ENCODE measurements around the gene PIGM. TPM values are rescaled to one million over a fixed set of nuclear protein-coding genes. Genes with fewer than 3 reads are reported as not detected.

The PIGM gene
- total and polyA plus RNA-seq, 2 of the 13 experiments (the other 11 are each of a cell fraction or from before 2014, with no cell fraction given), result 3.4 to 4.6 TPM

DNA sequence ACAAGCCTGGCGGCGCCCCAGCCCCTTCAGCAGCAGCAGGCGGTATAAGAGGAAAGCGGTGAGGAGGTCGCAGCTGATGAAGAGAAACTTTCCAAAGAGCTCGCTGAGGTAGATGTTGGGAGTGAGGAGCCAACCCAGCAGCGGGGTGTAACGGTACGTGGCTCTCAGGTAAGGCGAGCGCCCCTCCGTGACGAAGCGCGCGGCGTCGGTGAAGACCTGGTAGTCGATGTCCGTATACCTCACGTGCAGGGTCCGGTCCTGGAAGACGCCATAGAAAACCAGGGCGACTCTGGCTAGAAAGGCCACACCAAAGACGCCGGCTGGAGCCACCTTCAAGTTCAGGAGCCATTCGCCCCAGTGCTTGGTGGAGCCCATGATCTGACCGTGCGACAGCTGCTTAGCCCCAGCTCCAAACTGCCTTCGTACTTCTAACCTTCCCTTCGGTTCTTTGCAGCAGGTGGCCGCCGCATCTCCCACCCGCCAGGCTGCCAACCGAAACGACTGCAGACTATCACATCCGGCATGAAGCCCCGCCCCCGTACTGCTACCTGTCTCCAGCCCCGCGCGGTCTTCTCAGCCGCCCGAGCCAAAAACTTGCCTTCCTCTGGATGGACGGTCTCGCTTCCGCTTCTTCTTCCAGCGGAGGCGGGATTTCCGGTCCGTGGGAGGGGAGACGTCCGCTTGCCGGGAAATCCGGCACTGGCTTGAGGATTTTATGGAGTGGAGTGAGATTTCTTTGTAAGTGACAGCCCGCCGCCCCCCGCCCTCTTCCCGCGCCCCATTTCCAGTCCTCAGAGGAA is at the start of gene PIGM (continued):
- TF ChIP-seq, protein P1, sequence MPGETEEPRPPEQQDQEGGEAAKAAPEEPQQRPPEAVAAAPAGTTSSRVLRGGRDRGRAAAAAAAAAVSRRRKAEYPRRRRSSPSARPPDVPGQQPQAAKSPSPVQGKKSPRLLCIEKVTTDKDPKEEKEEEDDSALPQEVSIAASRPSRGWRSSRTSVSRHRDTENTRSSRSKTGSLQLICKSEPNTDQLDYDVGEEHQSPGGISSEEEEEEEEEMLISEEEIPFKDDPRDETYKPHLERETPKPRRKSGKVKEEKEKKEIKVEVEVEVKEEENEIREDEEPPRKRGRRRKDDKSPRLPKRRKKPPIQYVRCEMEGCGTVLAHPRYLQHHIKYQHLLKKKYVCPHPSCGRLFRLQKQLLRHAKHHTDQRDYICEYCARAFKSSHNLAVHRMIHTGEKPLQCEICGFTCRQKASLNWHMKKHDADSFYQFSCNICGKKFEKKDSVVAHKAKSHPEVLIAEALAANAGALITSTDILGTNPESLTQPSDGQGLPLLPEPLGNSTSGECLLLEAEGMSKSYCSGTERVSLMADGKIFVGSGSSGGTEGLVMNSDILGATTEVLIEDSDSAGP (CRISPR knock-in tag; IDR thresholded peaks at IDR 0.05; ENCODE audit: borderline replicate concordance), result peak; percentile 89
- TF ChIP-seq, protein P2, sequence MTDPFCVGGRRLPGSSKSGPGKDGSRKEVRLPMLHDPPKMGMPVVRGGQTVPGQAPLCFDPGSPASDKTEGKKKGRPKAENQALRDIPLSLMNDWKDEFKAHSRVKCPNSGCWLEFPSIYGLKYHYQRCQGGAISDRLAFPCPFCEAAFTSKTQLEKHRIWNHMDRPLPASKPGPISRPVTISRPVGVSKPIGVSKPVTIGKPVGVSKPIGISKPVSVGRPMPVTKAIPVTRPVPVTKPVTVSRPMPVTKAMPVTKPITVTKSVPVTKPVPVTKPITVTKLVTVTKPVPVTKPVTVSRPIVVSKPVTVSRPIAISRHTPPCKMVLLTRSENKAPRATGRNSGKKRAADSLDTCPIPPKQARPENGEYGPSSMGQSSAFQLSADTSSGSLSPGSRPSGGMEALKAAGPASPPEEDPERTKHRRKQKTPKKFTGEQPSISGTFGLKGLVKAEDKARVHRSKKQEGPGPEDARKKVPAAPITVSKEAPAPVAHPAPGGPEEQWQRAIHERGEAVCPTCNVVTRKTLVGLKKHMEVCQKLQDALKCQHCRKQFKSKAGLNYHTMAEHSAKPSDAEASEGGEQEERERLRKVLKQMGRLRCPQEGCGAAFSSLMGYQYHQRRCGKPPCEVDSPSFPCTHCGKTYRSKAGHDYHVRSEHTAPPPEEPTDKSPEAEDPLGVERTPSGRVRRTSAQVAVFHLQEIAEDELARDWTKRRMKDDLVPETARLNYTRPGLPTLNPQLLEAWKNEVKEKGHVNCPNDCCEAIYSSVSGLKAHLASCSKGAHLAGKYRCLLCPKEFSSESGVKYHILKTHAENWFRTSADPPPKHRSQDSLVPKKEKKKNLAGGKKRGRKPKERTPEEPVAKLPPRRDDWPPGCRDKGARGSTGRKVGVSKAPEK (CRISPR knock-in tag; IDR thresholded peaks at IDR 0.05; ENCODE audit: borderline replicate concordance), result no peak
- TF ChIP-seq PCBP1 (IDR thresholded peaks at IDR 0.05; ENCODE audit: borderline replicate concordance, low read depth, low read length) (0 out of 2 replicates have a peak, but pooled peaks have one; percentile 22), ZZZ3 (CRISPR knock-in tag; IDR thresholded peaks at IDR 0.05; ENCODE audit: borderline replicate concordance) (peak; percentile 23; the same call in 1 of the 2 replicates), DMAP1 (CRISPR knock-in tag; IDR thresholded peaks at IDR 0.05) (peak; percentile 75; the same call in 1 of the 2 replicates), CHD2 (IDR thresholded peaks at IDR 0.05; ENCODE audit: low read depth, low read length) (no peak), THYN1 (CRISPR knock-in tag; IDR thresholded peaks at IDR 0.05; ENCODE audit: borderline replicate concordance, low read depth) (peak; percentile 11; the same call in 1 of the 2 replicates), MED8 (CRISPR knock-in tag; IDR thresholded peaks at IDR 0.05; ENCODE audit: insufficient replicate concordance) (no peak), TARDBP (CRISPR knock-in tag; IDR thresholded peaks at IDR 0.05) (no peak; the same call in 1 of the 2 replicates), MXI1 (IDR thresholded peaks at IDR 0.05; ENCODE audit: borderline replicate concordance, low read depth, low read length) (peak; percentile 70; the same call in 1 of the 3 replicates), AGO1 (IDR thresholded peaks at IDR 0.05; ENCODE audit: low read depth, low read length, poor library complexity, severe bottlenecking) (no peak), TP53 (CRISPR knock-in tag; conservative IDR thresholded peaks at IDR 0.05) (0 out of 2 replicates have a peak, but pooled peaks have one; percentile 52), NFKB2 (CRISPR knock-in tag; IDR thresholded peaks at IDR 0.05; ENCODE audit: borderline replicate concordance) (no peak; the same call in 1 of the 2 replicates), ZNF878 (CRISPR knock-in tag; IDR thresholded peaks at IDR 0.05) (no peak), XBP1 (CRISPR knock-in tag; IDR thresholded peaks at IDR 0.05) (no peak), ZNF251 (CRISPR knock-in tag; IDR thresholded peaks at IDR 0.05) (no peak), ZC3H13 (CRISPR knock-in tag; IDR thresholded peaks at IDR 0.05) (no peak), ZSCAN25 (CRISPR knock-in tag; IDR thresholded peaks at IDR 0.05) (0 out of 2 replicates have a peak, but pooled peaks have one; percentile 32), EP300 (IDR thresholded peaks at IDR 0.05; ENCODE audit: low read depth in 2 of 2, low read length in 2 of 2) (0 out of 4 replicates have a peak, but pooled peaks of 1 of the 2 experiments have one; percentile 16), EP300 (CRISPR knock-in tag; IDR thresholded peaks at IDR 0.05; ENCODE audit: borderline replicate concordance) (no peak), CAMTA2 (CRISPR knock-in tag; IDR thresholded peaks at IDR 0.05; ENCODE audit: borderline replicate concordance) (0 out of 2 replicates have a peak, but pooled peaks have one; percentile 23), NONO (IDR thresholded peaks at IDR 0.05) (no peak), NONO (CRISPR knock-in tag; conservative IDR thresholded peaks at IDR 0.05) (peak; percentile 46; the same call in 1 of the 2 replicates)
- TF ChIP-seq, protein P3, sequence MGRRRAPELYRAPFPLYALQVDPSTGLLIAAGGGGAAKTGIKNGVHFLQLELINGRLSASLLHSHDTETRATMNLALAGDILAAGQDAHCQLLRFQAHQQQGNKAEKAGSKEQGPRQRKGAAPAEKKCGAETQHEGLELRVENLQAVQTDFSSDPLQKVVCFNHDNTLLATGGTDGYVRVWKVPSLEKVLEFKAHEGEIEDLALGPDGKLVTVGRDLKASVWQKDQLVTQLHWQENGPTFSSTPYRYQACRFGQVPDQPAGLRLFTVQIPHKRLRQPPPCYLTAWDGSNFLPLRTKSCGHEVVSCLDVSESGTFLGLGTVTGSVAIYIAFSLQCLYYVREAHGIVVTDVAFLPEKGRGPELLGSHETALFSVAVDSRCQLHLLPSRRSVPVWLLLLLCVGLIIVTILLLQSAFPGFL (CRISPR knock-in tag; IDR thresholded peaks at IDR 0.05), result no peak
